ENCODE data around the gene MYO1E.
A peak's percentile ranks its signal among the peaks of the same experiment; 100 is the strongest.

The MYO1E gene

DNA sequence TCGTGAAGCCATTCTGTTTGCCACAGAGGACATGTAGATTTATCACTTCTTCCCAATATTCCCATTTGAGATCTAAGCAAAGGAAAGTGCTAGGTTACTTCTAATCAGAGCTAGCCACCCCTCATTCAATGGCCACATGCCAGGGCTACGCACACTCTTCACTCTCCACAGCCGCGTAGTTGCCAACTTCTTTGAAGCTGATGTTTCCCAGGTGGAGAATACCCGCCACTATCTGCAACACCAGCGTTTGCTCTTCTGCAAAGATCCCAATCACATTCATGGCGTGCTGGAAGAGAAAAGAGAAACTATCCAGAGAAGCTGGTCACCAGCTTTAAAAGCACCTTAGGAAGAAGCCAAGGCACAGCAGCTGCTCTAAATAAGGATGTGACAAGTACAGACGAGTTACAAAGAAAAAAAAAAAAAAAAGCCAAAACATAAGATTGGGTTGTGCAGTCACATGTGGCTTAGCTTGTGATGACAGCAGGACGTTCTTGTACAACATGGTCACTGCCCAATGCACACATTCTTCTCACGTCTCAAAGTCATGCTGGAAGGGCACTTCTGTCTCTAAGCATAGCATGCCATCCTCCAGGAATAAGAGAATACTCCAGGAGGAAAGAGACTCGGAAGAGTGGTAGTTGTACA is 149.6 kb downstream of the MYO1E start:
- peak; percentile 21 for DNase-seq

DNA sequence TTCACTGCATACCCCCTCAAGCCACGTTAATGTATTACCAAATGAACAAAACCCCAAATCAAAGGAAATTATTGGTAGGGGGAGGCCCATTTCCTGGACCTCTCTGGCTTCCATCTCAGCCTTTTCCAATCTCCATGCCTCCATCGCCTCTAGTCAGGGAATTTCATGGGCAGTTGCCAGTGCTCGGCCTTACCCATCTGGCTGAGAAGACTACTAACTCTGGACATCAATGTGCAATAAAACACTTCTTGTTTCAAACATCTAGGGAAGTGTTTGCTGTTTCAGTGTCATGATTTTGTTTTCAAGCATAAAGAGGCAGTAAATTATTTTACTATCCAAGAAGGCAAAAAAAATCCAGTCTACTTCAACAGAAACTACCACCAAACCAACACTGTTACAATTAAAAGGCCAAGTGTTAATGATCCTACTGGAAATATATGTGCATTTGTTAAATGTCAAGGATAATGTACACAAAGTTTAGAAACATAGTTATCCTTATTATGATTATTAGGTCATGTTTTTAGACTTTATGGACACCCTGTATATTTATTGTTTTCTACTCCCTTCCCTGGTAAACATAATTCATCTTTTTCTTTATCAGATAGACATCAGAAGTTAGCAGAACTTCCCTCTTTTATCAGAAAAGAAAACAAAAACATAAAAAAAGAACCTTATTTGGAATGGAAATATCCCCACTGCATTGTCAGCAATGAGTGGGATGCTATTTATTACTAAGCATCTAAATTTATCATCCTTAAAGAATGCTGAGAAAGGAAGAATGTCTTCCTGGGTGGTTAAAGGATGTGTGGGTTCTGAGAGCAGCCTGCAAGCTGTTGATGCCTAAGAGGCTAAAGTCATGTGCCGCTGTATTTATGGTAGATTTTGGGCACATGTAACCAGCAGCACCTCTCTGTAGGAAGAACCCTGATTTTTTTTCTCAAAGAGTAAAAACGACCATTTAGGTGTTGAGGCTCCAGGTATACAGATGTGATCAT is 150.9 kb downstream of the MYO1E start:
- DNase-seq: peak; percentile 71

DNA sequence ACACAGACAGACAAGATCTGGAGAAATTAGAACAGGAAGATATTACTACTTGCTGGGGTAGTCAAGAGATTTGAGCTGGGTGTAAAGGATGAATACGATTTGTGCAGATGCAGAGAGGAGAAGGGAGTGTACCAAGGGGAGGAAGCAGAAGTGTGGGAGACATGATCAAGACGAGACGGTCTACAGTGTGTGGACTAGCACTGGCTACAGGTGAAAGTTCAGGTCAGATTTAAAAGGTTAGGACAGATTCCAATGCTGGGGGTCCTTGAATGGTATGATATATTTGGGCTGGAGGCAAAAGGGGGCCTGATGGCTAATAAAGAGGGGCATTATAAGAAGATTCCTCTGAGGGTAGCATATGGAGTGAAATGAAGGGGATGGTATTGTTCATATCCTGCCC is 154.0 kb downstream of the MYO1E start:
- DNase-seq: no peak

DNA sequence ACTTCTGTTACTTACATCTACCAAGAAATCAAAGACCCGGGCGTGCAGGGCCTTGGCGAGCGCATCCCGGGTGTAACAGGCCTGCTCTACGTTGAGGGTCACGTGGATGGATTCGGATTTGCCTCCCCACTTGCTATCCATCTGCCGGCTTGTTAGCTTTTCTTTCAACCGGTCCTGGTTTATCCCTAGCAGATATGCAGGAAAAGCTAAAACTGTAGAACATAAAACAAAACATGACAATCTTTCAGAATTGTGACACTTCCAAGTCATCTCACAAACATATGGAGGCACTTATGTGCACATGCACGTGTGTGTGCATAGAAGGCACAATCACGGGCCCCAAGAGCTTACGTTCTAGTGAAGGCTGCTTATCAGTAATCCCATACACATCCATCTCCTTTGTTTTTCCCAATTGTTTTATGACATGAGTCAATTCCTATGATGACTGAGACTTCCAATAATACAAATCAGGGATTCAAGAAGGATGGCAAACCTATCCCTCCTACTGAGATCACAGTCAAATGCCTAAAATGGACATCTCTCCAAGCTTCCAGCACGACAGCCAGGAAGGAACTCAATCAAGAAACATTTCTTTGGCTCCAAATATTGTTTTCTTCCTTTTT is 154.7 kb downstream of the MYO1E start:
- DNase-seq: no peak

- DNase-seq: no peak
These were observed 155.8 kb downstream of the MYO1E start for GRCh38 chr15:59216911-59217310.

DNA sequence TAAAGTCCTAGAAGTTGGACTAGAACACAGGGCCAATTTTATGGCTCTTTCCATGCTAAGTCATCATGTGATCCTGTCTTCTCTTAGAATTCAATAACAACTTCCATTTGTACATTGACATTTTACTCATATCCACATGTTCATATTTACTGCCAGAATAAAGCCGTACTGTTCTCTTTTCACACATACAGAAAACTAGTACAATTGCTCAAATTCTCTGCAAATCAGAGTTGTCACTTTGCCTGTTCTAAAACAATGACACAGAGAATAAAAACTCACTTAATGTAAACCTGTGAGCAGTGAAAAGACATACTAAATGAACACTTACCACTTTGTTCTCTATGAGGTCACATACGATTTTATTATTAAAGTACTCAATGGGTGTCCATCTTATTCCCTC is 162.5 kb downstream of the MYO1E start:
- DNase-seq: no peak

DNA sequence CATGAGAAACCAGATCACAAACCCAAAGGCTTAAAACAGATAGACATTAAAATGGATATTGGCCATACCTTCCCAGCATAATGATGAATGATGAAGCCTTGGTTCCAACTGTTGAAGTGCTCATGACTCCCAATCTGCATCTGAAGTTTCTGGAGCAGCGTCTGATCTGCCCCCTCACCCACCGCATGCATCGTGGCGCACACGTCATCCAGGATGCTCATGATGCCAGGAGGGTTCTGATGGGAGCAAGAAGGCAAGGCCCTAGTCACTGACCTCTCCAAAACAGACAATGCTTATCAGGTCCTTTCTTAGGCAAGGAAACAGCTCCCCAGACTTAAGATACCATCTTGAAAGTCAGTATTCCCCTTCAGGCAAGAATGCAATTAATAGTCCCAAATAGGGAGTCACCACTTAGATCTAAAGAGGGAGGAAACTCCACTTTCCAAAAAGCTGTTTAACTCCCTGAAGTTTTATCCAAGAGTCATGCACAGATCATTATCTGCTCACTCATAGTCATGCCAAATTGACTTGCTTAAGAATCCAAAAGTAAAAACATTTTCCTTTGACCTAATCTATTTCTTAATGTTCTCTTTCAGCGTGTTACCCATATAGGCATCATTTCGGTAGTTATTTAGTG is 163.9 kb downstream of the MYO1E start:
- DNase-seq: no peak

DNA sequence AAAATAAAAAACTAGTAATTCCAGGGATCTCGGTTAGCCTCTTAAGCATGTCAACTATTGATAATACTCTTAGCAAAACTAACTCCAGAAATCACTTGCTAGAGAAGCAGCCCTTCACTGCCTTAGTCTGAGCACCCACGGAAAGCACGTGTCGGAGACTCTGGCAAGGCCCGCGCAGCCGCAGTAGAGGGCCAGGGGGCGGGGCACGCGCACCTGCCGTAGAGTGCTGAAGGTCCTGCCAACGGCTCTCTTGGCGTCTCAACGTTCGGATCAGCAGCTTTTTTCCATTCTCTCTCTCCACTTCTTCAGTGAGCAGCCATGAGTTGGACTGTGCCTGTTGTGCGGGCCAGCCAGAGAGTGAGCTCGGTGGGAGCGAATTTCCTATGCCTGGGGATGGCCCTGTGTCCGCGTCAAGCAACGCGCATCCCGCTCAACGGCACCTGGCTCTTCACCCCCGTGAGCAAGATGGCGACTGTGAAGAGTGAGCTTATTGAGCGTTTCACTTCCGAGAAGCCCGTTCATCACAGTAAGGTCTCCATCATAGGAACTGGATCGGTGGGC is 166.0 kb downstream of the MYO1E start, which contains the start of gene LDHAL6B:
Gene LDHAL6B (plus strand): TSS at position 221 of the 561 bp plus-strand sequence. CDS start 98 bp downstream, at position 319.
- no peak for DNase-seq

GRCh38 chr15:59205839-59206622 is 166.6 kb downstream of the MYO1E start:
- peak; percentile 19 for DNase-seq

- peak; percentile 50 for DNase-seq
These were observed 169.0 kb downstream of the MYO1E start for GRCh38 chr15:59203657-59204056.

DNA sequence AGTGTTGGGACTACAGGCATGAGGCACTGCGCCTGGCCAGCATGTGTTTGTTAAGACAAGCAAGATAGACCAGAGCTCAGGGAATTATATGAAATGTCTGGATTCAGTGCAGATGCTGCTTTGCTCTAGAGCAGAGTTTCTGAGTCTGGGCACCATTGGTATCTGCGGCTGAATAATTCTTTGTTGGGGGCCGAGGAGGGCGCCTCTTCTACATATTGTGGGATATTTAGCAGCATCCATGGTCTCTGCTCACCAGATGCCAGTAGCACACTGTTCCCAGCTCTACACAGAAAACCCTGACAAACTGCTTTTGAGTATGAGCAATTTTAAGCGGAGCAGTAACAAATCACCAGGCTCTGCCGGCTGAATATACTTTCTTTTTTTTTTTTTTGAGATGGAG is 169.7 kb downstream of the MYO1E start:
- DNase-seq: no peak

GRCh38 chr15:59200560-59200959 is 172.1 kb downstream of the MYO1E start:
- no peak for DNase-seq

- no peak for DNase-seq
These were observed 172.8 kb downstream of the MYO1E start for GRCh38 chr15:59199626-59200465.

DNA sequence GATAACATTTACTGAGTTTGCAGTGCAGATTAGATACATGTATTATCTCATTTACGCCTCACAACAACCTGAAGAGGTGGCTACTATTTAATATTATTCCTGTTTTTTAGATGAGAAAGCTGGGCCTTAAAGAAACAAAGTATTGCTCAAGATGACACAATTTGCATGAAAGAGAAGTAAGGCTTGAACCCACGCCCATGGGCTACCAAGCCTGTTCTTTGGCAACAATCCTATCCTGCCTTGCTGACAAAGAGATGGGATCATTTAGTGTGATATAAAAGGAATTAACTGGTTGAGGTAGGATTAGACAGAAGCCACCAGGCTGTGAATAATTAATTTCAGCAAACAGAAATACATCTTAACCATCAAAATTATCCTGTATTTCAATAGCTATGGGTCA is 175.2 kb downstream of the MYO1E start:
- peak; percentile 80 for DNase-seq

GRCh38 chr15:59196416-59196815 is 176.3 kb downstream of the MYO1E start:
- DNase-seq: no peak

- DNase-seq: no peak
These were observed 177.9 kb downstream of the MYO1E start for GRCh38 chr15:59194639-59195325.

DNA sequence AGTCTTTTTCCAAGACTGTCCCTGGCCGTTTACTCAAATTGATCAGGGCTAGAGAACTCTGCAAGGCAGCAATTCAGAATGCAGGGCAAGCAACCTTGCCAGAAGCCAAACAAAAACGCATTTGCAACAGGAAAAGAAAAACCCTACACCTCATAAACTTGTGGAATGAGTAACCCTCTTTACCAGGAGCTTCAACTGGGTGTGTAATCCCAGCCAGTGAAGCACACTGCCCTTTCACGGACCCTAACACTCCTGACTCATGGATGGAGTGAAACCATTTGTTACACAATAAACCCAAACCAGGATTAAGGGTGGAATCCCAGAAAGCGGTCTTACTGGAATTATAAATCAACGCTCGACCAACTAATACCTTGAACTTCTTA is 180.8 kb downstream of the MYO1E start:
- DNase-seq: no peak

GRCh38 chr15:59190291-59190690 is 182.4 kb downstream of the MYO1E start:
- no peak for DNase-seq

- DNase-seq: peak; percentile 73
These were observed 183.4 kb downstream of the MYO1E start for GRCh38 chr15:59189241-59189640.

- DNase-seq: peak; percentile 30
These were observed 186.2 kb downstream of the MYO1E start for GRCh38 chr15:59186501-59186900.
